PFSK-1 (cell line): ENCODE results near the gene DMAC1.

Source experiments
- FOXP2 ChIP-seq: optimal IDR thresholded peaks from 2 replicates; pipeline ENCODE3; 2011; ENCODE audit warnings: borderline replicate concordance, control low read depth, inconsistent platforms; ENCODE audit not compliant: insufficient read depth; ENCODE audit errors: extremely low read length, extremely low read depth
- POLR2AphosphoS5 ChIP-seq: IDR thresholded peaks from 2 replicates; pipeline ENCODE4 v1.6.1; 2012; ENCODE audit warnings: low read depth, mild to moderate bottlenecking, control low read depth, low read length, moderate library complexity
- SIN3A ChIP-seq: IDR thresholded peaks from 2 replicates; pipeline ENCODE4 v1.6.1; 2012; ENCODE audit warnings: mild to moderate bottlenecking, low read length, moderate library complexity, borderline replicate concordance; ENCODE audit not compliant: insufficient read depth
- TAF1 ChIP-seq: IDR thresholded peaks from 2 replicates; pipeline ENCODE4 v1.6.1; 2012; ENCODE audit warnings: low read length, control low read depth, borderline replicate concordance; ENCODE audit not compliant: insufficient read depth
- TF ChIP-seq, protein P1 (sequence below), 2 experiments: IDR thresholded peaks; 2 replicates each; pipeline versions ENCODE4 v1.6.1 to v1.8.0; 2011 to 2012; ENCODE audit warnings: low read depth in 2 of 2, low read length in 2 of 2, control low read depth in 1 of 2, inconsistent platforms in 1 of 2, mild to moderate bottlenecking in 1 of 2, moderate library complexity in 1 of 2; ENCODE audit not compliant: insufficient read depth in 1 of 2

DMAC1 gene

DNA sequence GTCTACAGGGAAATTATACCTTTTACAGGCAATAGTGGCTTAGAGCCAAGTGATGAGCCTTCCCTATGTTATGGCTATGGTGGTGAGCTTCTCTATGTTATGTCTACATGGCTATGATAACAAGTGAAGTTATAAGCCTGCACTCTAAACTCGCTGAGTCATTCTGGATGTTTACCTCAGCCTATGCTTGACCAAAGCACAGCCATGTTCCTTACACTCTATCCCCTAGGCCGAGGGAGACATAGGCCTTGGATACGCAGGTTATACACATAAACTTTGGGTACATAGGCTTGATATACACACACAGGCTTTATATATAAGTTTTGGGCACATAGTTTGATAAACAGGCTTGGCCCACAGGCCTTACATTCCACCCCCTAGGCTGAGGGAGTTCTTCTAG lies 13.8 kb downstream of the DMAC1 start:
- TF ChIP-seq POLR2AphosphoS5: no peak
- TF ChIP-seq FOXP2: no peak
- TF ChIP-seq, protein P1, sequence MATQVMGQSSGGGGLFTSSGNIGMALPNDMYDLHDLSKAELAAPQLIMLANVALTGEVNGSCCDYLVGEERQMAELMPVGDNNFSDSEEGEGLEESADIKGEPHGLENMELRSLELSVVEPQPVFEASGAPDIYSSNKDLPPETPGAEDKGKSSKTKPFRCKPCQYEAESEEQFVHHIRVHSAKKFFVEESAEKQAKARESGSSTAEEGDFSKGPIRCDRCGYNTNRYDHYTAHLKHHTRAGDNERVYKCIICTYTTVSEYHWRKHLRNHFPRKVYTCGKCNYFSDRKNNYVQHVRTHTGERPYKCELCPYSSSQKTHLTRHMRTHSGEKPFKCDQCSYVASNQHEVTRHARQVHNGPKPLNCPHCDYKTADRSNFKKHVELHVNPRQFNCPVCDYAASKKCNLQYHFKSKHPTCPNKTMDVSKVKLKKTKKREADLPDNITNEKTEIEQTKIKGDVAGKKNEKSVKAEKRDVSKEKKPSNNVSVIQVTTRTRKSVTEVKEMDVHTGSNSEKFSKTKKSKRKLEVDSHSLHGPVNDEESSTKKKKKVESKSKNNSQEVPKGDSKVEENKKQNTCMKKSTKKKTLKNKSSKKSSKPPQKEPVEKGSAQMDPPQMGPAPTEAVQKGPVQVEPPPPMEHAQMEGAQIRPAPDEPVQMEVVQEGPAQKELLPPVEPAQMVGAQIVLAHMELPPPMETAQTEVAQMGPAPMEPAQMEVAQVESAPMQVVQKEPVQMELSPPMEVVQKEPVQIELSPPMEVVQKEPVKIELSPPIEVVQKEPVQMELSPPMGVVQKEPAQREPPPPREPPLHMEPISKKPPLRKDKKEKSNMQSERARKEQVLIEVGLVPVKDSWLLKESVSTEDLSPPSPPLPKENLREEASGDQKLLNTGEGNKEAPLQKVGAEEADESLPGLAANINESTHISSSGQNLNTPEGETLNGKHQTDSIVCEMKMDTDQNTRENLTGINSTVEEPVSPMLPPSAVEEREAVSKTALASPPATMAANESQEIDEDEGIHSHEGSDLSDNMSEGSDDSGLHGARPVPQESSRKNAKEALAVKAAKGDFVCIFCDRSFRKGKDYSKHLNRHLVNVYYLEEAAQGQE (IDR thresholded peaks at IDR 0.05; ENCODE audit: insufficient read depth in 1 of 2, low read depth in 2 of 2, low read length in 2 of 2): no peak
- TF ChIP-seq SIN3A: no peak
- TF ChIP-seq TAF1: no peak

DNA sequence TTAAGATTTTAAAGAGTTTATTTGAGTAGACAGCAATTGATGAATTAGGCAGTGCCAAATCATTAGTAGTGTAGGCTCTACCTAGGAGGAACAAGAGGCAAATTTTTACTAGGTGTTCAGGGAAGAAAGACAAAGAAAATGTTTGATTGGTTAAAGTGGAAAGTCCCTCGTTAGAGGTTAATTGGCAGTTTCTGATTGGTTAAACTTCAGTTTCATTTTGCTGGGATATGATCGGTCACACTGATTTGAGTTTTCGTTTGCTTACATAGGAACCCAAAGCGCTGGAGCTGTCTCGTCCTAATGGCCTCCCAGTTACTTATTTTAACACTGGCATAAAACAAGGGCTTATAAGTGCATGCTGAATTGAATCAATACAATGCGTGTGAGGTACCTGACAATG lies 15.1 kb downstream of the DMAC1 start:
- no peak for TF ChIP-seq FOXP2
- TF ChIP-seq SIN3A: no peak
- TF ChIP-seq POLR2AphosphoS5: no peak
- no peak for TF ChIP-seq TAF1
- TF ChIP-seq, protein P1 (IDR thresholded peaks at IDR 0.05; ENCODE audit: insufficient read depth in 1 of 2, low read depth in 2 of 2, low read length in 2 of 2): no peak

DNA sequence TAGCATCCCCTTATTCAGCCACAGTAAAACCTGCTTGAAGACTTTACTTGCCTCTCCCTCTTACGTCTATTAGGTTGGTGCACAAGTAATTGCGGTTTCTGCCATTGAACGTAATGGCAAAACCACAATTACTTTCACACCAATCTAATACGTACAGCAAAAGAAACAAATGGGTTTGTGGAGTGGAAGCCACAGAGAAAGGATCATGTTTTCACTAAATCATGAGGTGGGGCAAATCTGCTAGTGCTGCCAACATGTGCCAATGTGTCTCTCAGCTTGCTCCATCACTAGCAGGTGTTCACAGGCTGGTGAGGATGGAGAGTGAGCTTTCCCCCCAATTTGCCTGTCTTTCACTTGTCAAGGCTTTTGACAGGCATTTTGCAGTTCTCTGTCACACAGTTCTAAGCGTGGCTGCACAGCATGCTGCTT lies 15.9 kb downstream of the DMAC1 start:
- TF ChIP-seq, protein P1 (IDR thresholded peaks at IDR 0.05; ENCODE audit: insufficient read depth in 1 of 2, low read depth in 2 of 2, low read length in 2 of 2): no peak

DNA sequence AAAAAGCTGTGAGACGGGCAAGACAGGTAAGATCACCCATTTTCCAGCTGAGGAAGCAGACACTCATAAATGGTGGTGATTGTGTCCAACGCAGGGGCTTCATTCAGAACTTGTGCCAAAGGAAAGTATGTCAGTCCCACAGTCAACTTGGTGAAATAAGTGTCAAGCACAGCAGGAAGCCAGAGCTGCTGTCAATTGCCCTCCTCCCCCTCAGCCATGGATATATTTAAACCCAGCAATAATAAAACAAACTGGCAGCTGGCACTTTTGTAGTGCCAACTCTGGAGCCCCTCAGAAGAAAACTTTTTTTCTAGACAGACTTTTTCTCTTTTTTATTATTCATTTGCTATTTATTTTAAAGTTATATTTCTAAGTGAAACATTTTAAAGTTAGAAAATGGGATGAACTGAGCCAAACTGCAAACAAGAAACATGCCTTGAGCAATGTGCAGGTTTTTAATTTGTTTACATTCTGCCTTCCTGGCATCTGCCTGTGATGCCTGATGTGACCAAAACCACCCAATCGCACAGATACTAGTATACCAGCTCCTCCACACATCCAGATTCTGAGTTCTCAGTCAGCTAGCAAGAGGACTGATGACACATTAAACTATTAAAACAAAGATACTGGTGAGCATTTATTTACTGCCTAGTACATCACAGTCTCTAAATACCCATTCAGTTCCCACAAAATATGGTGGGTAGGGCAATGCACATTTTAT lies 17.0 kb downstream of the DMAC1 start:
- no peak for TF ChIP-seq SIN3A
- TF ChIP-seq TAF1: no peak
- TF ChIP-seq POLR2AphosphoS5: no peak
- TF ChIP-seq, protein P1 (IDR thresholded peaks at IDR 0.05; ENCODE audit: insufficient read depth in 1 of 2, low read depth in 2 of 2, low read length in 2 of 2): no peak
- no peak for TF ChIP-seq FOXP2
